Measurements from ENCODE around the gene RFK. TPM values are rescaled to one million over a fixed set of nuclear protein-coding genes. Genes with fewer than 3 reads are reported as not detected.

RFK gene
- total RNA-seq, 1 experiment from 2014 or later, result 12.0 TPM

- Histone ChIP-seq H3K18ac (ENCODE audit: insufficient read length, low read depth, low read length) (no peak overlapping the region), H4K5ac (ENCODE audit: insufficient read length, low read depth, low read length) (no peak overlapping the region), H2BK12ac (ENCODE audit: insufficient read length, low read depth, low read length) (no peak overlapping the region), H3K4me1 (ENCODE audit: insufficient read depth, low read length) (no peaks in the 10 kb centered on the region), H3K9ac (ENCODE audit: extremely low read depth, insufficient read length, low read length) (no peak overlapping the region), H4K91ac (ENCODE audit: insufficient read length, low read depth, low read length) (no peak overlapping the region), H2AFZ (ENCODE audit: low read length) (no peak overlapping the region), H3K9me3 (ENCODE audit: control insufficient read depth, low read depth, low read length) (no peaks in the 10 kb centered on the region), H3K27ac (ENCODE audit: insufficient read length, low read depth, low read length) (no peak overlapping the region), H3K79me2 (ENCODE audit: insufficient read depth, low read length) (no peaks in the 10 kb centered on the region), H4K8ac (replicated peaks; ENCODE audit: insufficient read length, low read depth, low read length) (no peak overlapping the region), H2BK5ac (ENCODE audit: insufficient read length, low read length) (no peak overlapping the region), H3K4me2 (ENCODE audit: insufficient read depth, insufficient read length, low read length) (no peak overlapping the region), H2BK15ac (ENCODE audit: low read depth, low read length) (no peak overlapping the region), H4K20me1 (ENCODE audit: control insufficient read depth, insufficient read depth, insufficient read length) (no peaks in the 10 kb centered on the region), H3K14ac (ENCODE audit: insufficient read depth, low read length) (no peak overlapping the region), H3K79me1 (ENCODE audit: insufficient read depth, low read depth, low read length, poor library complexity, severe bottlenecking) (no peaks in the 10 kb centered on the region), H2BK120ac (ENCODE audit: low read depth, low read length, poor library complexity, severe bottlenecking) (no peak overlapping the region), H3K4ac (ENCODE audit: low read depth, low read length) (no peak overlapping the region), H3K27me3 (ENCODE audit: insufficient read depth, low read length) (no peaks in the 10 kb centered on the region), H3T11ph (ENCODE audit: low read length) (no peak overlapping the region), H3K23me2 (ENCODE audit: insufficient read length, low read depth, low read length, poor library complexity, severe bottlenecking) (no peaks in the 10 kb centered on the region), H2BK20ac (ENCODE audit: low read depth, low read length, poor library complexity, severe bottlenecking) (no peak overlapping the region), H3K23ac (ENCODE audit: insufficient read length, low read depth, low read length) (no peak overlapping the region), H2AK5ac (ENCODE audit: insufficient read length, low read length) (no peak overlapping the region), H3K56ac (ENCODE audit: insufficient read length, low read depth, low read length) (no peak overlapping the region)
- Mint-ChIP-seq H3K4me1 (0 out of 4 replicates have a peak, but pooled peaks cover 0 to 2% of the 10 kb centered on the region in 2 experiments), H3K27ac (no peak overlapping the region), H3K27me3 (ENCODE audit: low read depth) (no peaks in the 10 kb centered on the region), H3K4me3 (no peak overlapping the region), H3K9me3 (no peaks in the 10 kb centered on the region), H3K36me3 (ENCODE audit: insufficient read depth in 1 of 3, low read depth in 3 of 3) (no peaks in the 10 kb centered on the region)
- no peak for TF ChIP-seq CTCF (conservative IDR thresholded peaks at IDR 0.05)
- no peak for DNase-seq
- WGBS (ENCODE audit: extremely low coverage, insufficient read length, low lambda C conversion rate), result no CpG with 5 or more reads among the region's 3 CpGs
Measured at GRCh38 chr9:76354221-76354620, 40.0 kb downstream of the RFK start.
